HG03135 (cell line): ENCODE measurements around the gene TMEM109.

ENCODE experiments used
- ATAC-seq: cut with Tn5 transposase; IDR thresholded peaks from one replicate; pipeline ENCODE4 v1.9.1; 2021; ENCODE audit warnings: mild to moderate bottlenecking, moderate library complexity; ENCODE audit not compliant: unreplicated experiment

Gene TMEM109

DNA sequence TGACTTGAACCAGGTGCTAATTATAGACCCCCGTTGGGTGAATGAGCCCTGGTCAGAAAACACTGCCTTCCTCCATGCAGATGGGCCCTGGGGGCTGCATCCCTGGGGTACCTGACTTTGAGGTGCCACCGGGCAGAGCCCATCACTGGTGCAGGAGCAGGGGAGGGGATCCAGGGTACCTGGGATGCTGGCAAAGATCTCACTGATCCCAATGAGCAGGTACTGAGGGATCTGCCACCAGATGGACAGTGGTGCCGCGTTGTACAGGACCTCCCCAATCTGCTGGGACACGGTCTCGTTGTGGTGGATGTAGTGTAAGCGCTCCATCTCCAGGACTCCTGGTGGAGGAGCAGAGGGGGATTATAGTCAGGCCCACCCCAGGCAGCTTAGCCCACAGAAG, 25.3 kb downstream of the TMEM109 start:
- ATAC-seq: no peak

- ATAC-seq: no peak
These were observed 25.9 kb downstream of the TMEM109 start for GRCh38 chr11:60939855-60940254.

- no peak for ATAC-seq
These were observed 27.6 kb downstream of the TMEM109 start for GRCh38 chr11:60941371-60942119.

DNA sequence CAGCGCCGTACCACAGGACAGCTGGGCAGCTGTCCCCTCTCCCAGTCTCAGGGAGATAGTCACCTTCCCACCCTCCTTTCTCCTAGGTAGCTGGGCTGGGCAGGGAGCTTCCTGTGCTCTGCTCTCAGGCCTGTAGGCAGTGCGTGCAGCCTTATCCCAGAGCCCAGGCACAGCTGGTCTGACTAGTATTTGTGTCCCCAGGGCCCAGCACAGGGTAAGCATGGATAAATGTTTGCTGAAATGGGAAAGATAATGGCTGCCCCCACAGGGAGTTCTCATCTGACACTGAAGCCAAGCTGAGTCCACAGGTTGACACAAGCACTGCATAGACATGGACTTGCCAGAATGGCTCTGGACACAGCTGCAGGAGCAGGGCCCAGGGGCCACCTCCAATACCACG, 28.3 kb downstream of the TMEM109 start:
- ATAC-seq: no peak

GRCh38 chr11:60942970-60943565, 29.1 kb downstream of the TMEM109 start:
- no peak for ATAC-seq

DNA sequence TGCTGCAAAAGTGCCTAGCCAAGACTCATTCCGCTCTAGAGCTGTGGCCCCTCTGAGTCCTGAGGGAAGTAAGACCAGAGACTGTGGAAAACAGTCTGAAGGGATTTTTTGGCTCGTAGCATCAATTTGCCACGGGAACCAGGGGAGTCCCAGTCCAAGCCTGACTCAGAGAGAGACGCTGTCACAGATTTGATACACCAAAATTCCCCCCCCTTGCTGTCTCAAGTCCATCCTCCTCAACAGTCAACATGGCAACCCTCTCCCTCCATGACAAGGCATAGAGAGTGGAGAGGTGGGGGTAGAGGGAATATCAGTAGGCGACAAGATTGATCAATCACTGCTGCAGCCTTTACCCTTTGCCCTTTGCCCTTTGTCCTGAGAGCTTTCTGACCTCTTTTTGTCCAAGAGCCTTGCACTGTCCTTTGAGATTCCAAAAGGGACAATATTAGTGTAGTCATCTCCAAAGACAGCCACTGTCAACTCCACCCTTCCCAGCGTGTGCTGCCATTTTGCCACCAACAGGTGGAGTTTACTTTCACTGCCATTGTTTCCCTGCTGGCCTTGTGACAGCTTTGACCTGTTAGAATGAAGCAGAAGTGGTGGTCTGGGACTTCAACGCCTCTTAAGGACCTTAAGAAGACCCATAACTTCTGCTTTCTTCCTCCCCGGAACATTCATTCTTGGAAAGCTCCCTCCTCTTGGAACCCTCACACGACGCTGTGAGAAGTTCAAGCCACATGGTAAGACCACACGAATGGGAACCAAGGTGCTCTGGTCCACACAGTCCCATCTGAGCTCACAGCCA, 30.7 kb downstream of the TMEM109 start:
- no peak for ATAC-seq

- ATAC-seq: no peak
These were observed 31.3 kb downstream of the TMEM109 start for GRCh38 chr11:60945295-60945667.

DNA sequence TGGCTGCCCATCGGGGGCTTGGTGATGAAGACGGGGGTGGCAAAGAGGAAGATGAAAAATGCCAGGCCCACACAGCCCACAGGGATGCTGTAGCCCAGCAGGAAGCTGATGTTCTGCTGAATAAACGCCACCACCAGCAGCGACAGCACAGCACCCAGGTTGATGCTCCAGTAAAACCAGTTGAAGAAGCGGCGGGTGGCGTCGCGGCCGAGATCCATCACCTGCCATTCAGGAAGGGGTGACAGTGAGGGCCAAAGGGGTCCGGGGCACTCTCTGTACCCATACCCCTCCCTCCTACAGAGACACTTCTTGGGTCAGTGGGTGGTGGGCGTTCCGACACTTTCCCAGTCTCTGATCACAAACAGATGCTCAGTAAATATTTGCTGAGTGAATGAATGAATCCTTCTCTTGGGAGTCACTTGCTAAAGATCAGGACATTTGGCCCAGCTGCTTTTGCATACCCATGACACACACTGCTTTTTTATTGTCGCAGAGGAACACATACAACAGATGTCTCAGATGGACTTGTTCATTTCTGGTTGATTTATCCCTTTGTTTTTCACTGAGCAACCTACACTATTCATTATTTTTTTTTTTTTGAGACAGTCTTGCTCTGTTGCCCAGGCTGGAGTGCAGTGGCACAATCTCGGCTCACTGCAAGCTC, 32.8 kb downstream of the TMEM109 start:
- no peak for ATAC-seq

GRCh38 chr11:60947700-60948099, 33.7 kb downstream of the TMEM109 start:
- no peak for ATAC-seq

- ATAC-seq: no peak
These were observed 34.3 kb downstream of the TMEM109 start for GRCh38 chr11:60948250-60948649.

- ATAC-seq: no peak
These were observed 36.1 kb downstream of the TMEM109 start for GRCh38 chr11:60950024-60950423.

DNA sequence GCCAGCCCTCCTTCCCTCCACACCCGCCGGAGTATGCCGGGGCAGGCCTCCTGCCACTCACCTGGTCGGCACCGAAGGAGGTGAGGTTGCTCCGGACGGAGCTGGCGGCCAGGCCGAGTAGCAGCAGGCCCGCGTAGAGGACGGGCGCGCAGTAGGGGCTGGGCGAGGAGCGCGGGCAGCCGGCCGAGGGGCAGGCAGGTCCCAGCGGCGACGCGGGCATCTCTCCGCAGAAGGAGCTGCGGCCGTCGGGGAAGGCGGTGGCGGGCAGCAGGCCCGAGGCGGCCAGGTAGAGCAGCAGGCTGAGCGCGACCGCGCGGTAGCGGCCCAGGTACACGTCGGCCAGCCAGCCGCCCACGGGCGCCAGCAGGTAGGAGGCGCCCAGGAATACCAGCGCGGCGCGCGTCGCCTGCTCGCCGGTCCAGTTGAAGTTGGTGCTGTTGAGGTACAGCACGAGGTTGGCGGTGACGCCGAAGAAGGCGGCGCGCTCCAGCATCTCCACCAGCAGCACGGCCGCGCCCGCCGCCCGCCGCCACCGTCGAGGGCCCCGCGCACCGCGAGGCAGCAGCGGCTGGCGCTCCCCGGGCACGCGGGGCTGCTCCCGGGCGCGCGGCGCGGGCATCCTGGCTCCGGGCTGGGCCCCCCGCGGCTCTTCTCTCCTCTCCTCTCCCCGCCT, 37.1 kb downstream of the TMEM109 start:
- ATAC-seq: no peak

DNA sequence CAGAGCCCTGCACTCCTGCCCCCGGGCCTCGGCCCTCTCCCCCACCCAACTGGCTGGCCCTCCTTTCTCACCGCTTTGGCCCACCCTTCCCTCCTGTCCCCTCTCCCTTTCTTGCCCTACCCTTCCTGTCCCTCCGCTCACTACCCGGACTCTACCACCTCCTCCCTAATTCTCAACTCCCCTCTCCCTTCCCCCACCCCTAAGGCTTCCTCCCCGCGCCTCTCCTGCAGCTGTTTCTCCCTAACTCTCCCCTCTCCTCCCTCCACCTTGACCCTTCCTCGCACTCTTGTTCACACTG, 37.6 kb downstream of the TMEM109 start:
- no peak for ATAC-seq

GRCh38 chr11:60951904-60952741, 38.2 kb downstream of the TMEM109 start, which contains the start of gene SLC15A3:
Gene SLC15A3, minus strand, starts transcription at chr11:60952176. Its CDS starts 625 bp downstream, at chr11:60951551.
- ATAC-seq: peak; percentile 76

- no peak for ATAC-seq
These were observed 38.8 kb downstream of the TMEM109 start for GRCh38 chr11:60952742-60953170.

DNA sequence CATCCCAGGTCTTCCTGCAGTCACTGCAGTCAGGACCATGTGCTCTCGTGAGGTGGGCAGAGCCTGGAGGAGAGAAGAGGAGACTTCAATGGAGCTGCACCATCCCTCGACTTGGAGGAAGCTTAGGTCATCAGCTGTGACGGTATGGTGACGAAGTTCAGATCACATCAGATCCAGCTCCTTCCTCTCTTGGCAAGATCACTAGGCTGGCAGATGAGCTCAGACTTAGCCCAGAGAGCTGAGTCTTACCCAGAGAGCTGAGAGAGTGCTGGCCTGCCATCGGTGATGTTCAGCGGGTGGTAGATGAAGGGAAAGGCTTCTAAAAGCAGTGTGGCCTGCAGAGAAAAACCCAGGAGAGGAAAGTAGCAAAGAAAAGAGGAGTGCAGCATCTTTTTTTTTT, 39.8 kb downstream of the TMEM109 start:
- no peak for ATAC-seq

DNA sequence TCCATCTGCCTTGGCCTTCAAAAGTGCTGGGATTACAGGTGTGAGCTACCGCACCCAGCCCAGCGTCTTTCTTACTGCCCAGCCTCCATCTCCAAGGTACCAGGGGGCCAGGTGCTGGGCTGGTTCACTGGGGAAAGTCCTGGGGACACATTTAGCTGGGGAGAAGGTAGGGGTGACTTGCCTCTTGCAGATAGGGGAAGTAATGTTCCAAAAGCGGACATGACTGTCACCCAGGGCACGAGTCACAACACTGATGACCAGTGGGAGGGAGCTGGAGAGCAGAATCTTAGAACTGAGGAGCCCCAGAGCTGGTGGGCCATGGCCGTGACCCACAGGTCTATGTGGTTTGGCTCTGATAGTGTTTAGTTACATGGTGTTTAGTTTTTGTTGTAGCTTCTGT, 40.5 kb downstream of the TMEM109 start:
- no peak for ATAC-seq

DNA sequence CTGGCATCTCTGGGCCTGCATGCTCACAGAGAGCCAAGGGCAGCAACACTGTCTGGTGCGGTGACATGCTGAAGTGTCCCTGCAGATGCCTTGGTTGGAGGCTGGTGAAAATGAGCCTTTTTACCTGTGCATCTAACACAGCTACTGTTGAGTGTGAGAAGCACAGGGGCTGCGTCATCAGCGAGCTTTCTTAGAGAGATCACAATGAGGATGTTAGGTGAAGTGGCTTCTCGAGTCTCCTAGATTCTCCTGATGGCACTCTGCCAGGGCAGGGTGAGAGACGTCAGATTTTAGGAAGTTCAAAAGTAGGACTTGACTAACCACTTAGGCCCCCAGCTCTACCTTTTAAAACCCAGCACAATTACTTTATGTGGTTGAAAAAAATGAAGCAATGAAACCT, 41.6 kb downstream of the TMEM109 start:
- ATAC-seq: no peak

GRCh38 chr11:60957188-60957587, 43.2 kb downstream of the TMEM109 start:
- no peak for ATAC-seq

DNA sequence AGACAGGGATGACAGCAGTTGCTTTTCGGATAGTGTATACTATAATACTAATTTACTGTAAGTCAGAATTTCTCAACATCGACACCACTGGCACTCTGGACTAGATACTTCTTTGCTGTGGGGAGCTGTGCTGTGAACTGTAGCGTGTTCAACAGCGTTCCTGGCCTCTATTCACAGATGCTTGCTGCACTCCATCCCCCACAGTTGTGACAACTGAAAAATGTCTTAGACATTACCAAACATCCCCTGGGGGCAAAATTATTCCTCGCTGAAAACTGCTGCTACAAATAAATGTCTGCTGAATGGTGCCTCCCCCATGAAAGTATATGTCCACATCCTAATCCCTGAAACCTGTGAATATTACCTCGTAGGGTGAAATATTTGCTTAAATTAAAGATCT, 45.5 kb downstream of the TMEM109 start:
- no peak for ATAC-seq
